IMR-90 (cell line): ENCODE measurements around the gene INPP5B. TPM values are rescaled to one million over a fixed set of nuclear protein-coding genes. Genes with fewer than 3 reads are reported as not detected.

ENCODE experiments used
- ATAC-seq: fragments of 200-7000 bp; cut with Tn5 transposase; 2 replicates; pipeline ENCODE4 v1.9.1; 2020; ENCODE audit warnings: low read depth, mild to moderate bottlenecking, moderate library complexity
- BruUV-seq: library from RNA; stranded (reverse); fragments of 400-500 nt; replicated peaks from 2 replicates; lab custom pipeline; 2021; lab: Mats Ljungman, UMichigan
- CTCF ChIA-PET: fragments of 300-600 bp; formaldehyde crosslinking; extraction: SDS; loops from one replicate; lab custom pipeline; 2021; ENCODE audit warnings: antibody characterized with exemption; lab: Yijun Ruan, JAX
- POLR2A ChIA-PET: fragments of 300-600 bp; sonication (Branson Sonifier 250); formaldehyde crosslinking; loops from one replicate; lab custom pipeline; 2022; ENCODE audit warnings: antibody characterized with exemption; ENCODE audit not compliant: unreplicated experiment; lab: Charles Lee
- DNase-seq: peaks from one replicate; pipeline ENCODE4 v3.0.0; 2013
- H2AFZ ChIP-seq: replicated peaks from 2 replicates; pipeline ENCODE3; 2013; ENCODE audit warnings: low read length, mild to moderate bottlenecking; ENCODE audit not compliant: poor library complexity
- H2AK5ac ChIP-seq: 2 replicates; pipeline ENCODE4 v1.6.1; 2013; ENCODE audit warnings: low read depth, low read length, inconsistent platforms
- H2AK9ac ChIP-seq: replicated peaks from 2 replicates; pipeline ENCODE3; 2013; ENCODE audit warnings: mild to moderate bottlenecking, low read depth, low read length, moderate library complexity; ENCODE audit not compliant: poor library complexity
- H2BK120ac ChIP-seq: 2 replicates; pipeline ENCODE4 v1.6.1; 2013; ENCODE audit warnings: low read depth, low read length, inconsistent platforms
- H2BK15ac ChIP-seq: 3 replicates; pipeline ENCODE4 v1.6.1; 2013; ENCODE audit warnings: low read depth, low read length, inconsistent platforms
- H2BK20ac ChIP-seq: 2 replicates; pipeline ENCODE4 v1.6.1; 2013; ENCODE audit warnings: low read depth, mild to moderate bottlenecking, inconsistent platforms, low read length, moderate library complexity
- H2BK5ac ChIP-seq: 2 replicates; pipeline ENCODE4 v1.6.1; 2013; ENCODE audit warnings: mild to moderate bottlenecking, low read depth, low read length, inconsistent platforms; ENCODE audit not compliant: poor library complexity, severe bottlenecking
- H3K14ac ChIP-seq: replicated peaks from 2 replicates; pipeline ENCODE4 v1.6.1; 2013; ENCODE audit warnings: low read depth, low read length, inconsistent platforms
- H3K18ac ChIP-seq: 2 replicates; pipeline ENCODE4 v1.6.1; 2013; ENCODE audit warnings: low read depth, low read length, control low read depth
- H3K23ac ChIP-seq: 2 replicates; pipeline ENCODE4 v1.6.1; 2013; ENCODE audit warnings: low read depth, low read length, inconsistent platforms
- H3K27ac ChIP-seq: 2 replicates; pipeline ENCODE4 v1.5.1; 2013; ENCODE audit warnings: mild to moderate bottlenecking, control low read depth, low read length; ENCODE audit not compliant: insufficient read depth
- H3K27me3 ChIP-seq: 2 replicates; pipeline ENCODE4 v1.6.1; 2013; ENCODE audit warnings: low read length; ENCODE audit not compliant: control insufficient read depth, insufficient read depth
- H3K36me3 ChIP-seq: 2 replicates; pipeline ENCODE4 v1.6.1; 2013; ENCODE audit warnings: low read length, mixed read lengths; ENCODE audit not compliant: control insufficient read depth, insufficient read depth
- H3K4ac ChIP-seq: 2 replicates; pipeline ENCODE4 v1.6.1; 2013; ENCODE audit warnings: low read depth, low read length, inconsistent platforms
- H3K4me1 ChIP-seq: 2 replicates; pipeline ENCODE4 v1.6.1; 2013; ENCODE audit warnings: low read length, mixed read lengths; ENCODE audit not compliant: control insufficient read depth, insufficient read depth
- H3K4me2 ChIP-seq: 2 replicates; pipeline ENCODE4 v1.6.1; 2013; ENCODE audit warnings: low read depth, mild to moderate bottlenecking, control low read depth, low read length, moderate library complexity
- H3K4me3 ChIP-seq: 2 replicates; pipeline ENCODE4 v1.5.1; 2013; ENCODE audit warnings: low read depth, mild to moderate bottlenecking, control low read depth, low read length, moderate library complexity; ENCODE audit not compliant: insufficient read depth
- H3K56ac ChIP-seq: 2 replicates; pipeline ENCODE4 v1.6.1; 2013; ENCODE audit warnings: low read length, inconsistent platforms; ENCODE audit not compliant: insufficient read depth; ENCODE audit errors: extremely low read depth
- H3K79me1 ChIP-seq, 2 experiments: 2 replicates each; pipeline ENCODE4 v1.6.1; 2013; ENCODE audit warnings: low read length in 2 of 2, inconsistent platforms in 1 of 2, low read depth in 1 of 2
- H3K9ac ChIP-seq: 2 replicates; pipeline ENCODE4 v1.6.1; 2013; ENCODE audit warnings: low read depth, low read length, control low read depth
- H3K9me1 ChIP-seq: 2 replicates; pipeline ENCODE4 v1.6.1; 2013; ENCODE audit warnings: low read length, inconsistent platforms; ENCODE audit not compliant: insufficient read depth
- H3K9me3 ChIP-seq: 2 replicates; pipeline ENCODE4 v1.6.1; 2013; ENCODE audit warnings: low read length; ENCODE audit not compliant: control insufficient read depth, insufficient read depth
- H4K20me1 ChIP-seq: 2 replicates; pipeline ENCODE4 v1.6.1; 2013; ENCODE audit warnings: low read length, inconsistent platforms; ENCODE audit not compliant: insufficient read depth
- H4K5ac ChIP-seq: 2 replicates; pipeline ENCODE4 v1.6.1; 2013; ENCODE audit warnings: mild to moderate bottlenecking, low read depth, low read length, control low read depth
- H4K8ac ChIP-seq, 2 experiments: 2 replicates each; pipeline ENCODE4 v1.6.1; 2013; ENCODE audit warnings: low read depth in 2 of 2, low read length in 2 of 2, control low read depth in 1 of 2, inconsistent platforms in 1 of 2
- H4K91ac ChIP-seq: 2 replicates; pipeline ENCODE4 v1.6.1; 2013; ENCODE audit warnings: low read depth, low read length, inconsistent platforms; ENCODE audit not compliant: insufficient read depth
- CEBPB ChIP-seq: IDR thresholded peaks from 2 replicates; pipeline ENCODE4 v1.6.1; 2012; ENCODE audit warnings: low read depth, low read length, improper control_type of control experiment
- ELK1 ChIP-seq: fragments of 150-350 bp; IDR thresholded peaks from 2 replicates; pipeline ENCODE4 v1.6.1; 2016; ENCODE audit warnings: low read depth, mild to moderate bottlenecking, low read length, moderate library complexity, borderline replicate concordance
- FOS ChIP-seq: fragments of 150-350 bp; IDR thresholded peaks from 2 replicates; pipeline ENCODE4 v1.6.1; 2016; ENCODE audit warnings: low read depth, low read length
- POLR2A ChIP-seq: IDR thresholded peaks from 2 replicates; pipeline ENCODE4 v1.6.1; 2012; ENCODE audit warnings: mild to moderate bottlenecking, low read depth, low read length
- RCOR1 ChIP-seq: IDR thresholded peaks from 2 replicates; pipeline ENCODE4 v1.6.1; 2012; ENCODE audit warnings: mild to moderate bottlenecking, low read length, improper control_type of control experiment; ENCODE audit not compliant: insufficient replicate concordance
- RFX5 ChIP-seq: IDR thresholded peaks from 2 replicates; pipeline ENCODE4 v1.8.0; 2012; ENCODE audit warnings: low read depth, mild to moderate bottlenecking, low read length, moderate library complexity
- SMC3 ChIP-seq: fragments of 150-350 bp; IDR thresholded peaks from 2 replicates; pipeline ENCODE4 v1.6.1; 2016; ENCODE audit warnings: low read depth, mild to moderate bottlenecking, antibody characterized with exemption, low read length, moderate library complexity
- WGBS, 2 experiments: methylation state at CpG; one replicate each; pipeline versions ENCODE4 v1.1.5 to v1.1.7; 2013; ENCODE audit warnings: missing lambda C conversion rate in 2 of 2; ENCODE audit not compliant: insufficient read length in 1 of 2; ENCODE audit errors: extremely low coverage in 2 of 2; 5-methylcytosine and 5-hydroxymethylcytosine counted together
- dilution Hi-C: fragments of 300-500 bp; cut with HindIII; formaldehyde crosslinking; loops from one replicate; pipeline ENCODE4 v1.14.3; 2018; ENCODE audit warnings: low sequenced_read_pairs; ENCODE audit not compliant: unreplicated experiment
- in situ Hi-C: fragments of 300-500 bp; cut with MboI; formaldehyde crosslinking; loops from 3 replicates; pipeline ENCODE4 v1.14.3; 2019; ENCODE audit warnings: low sequenced_read_pairs, inconsistent platforms, mixed read lengths
- intact Hi-C: fragments of 100-400 bp; cut with micrococcal nuclease; formaldehyde crosslinking; loops from 2 replicates; pipeline ENCODE4 v1.10.0; 2022
- polyA plus RNA-seq, 3 experiments: library from polyadenylated mRNA; depleted of rRNA; stranded (reverse); fragments of >200 nt; gene quantifications; 2 replicates each; pipeline ENCODE4 v1.2.3, GENCODE V29; 2012; ENCODE audit warnings: low replicate concordance in 1 of 3
- total RNA-seq: library from RNA; depleted of rRNA; stranded (reverse); fragments of >200 nt; gene quantifications from 2 replicates; pipeline ENCODE4 v1.2.3, GENCODE V29; 2012

Gene INPP5B
- total and polyA plus RNA-seq, 2 of the 4 experiments (the other 2 are of a cell fraction), result 9.4 to 20.4 TPM

GRCh38 chr1:37922767-37923550 lies 23.9 kb downstream of the INPP5B start:
- Histone ChIP-seq H3K9ac (no peak overlapping the region), H3K9me3 (no peaks in the 10 kb centered on the region), H2BK15ac (no peak overlapping the region), H2BK20ac (no peak overlapping the region), H2AK9ac (no peak overlapping the region), H4K20me1 (peaks cover 14% of the 10 kb centered on the region; the same call in 1 of the 2 replicates), H3K14ac (no peak overlapping the region), H3K9me1 (peaks cover 4% of the 10 kb centered on the region), H2AK5ac (no peak overlapping the region), H3K4ac (no peak overlapping the region), H2BK120ac (no peak overlapping the region), H3K27me3 (no peaks in the 10 kb centered on the region), H3K79me1 (peaks cover 26 to 49% of the 10 kb centered on the region in 2 experiments), H2AFZ (no peak overlapping the region), H3K56ac (no peak overlapping the region), H2BK5ac (no peak overlapping the region), H3K4me3 (no peak overlapping the region), H3K4me1 (no peaks in the 10 kb centered on the region), H4K5ac (no peak overlapping the region), H3K23ac (no peak overlapping the region), H4K8ac (no peak overlapping the region), H3K4me2 (no peak overlapping the region), H3K18ac (no peak overlapping the region), H3K36me3 (peaks cover 20% of the 10 kb centered on the region), H3K27ac (no peak overlapping the region), H4K91ac (no peak overlapping the region)
- TF ChIP-seq CEBPB (no peak), RCOR1 (no peak), SMC3 (no peak), POLR2A (no peak), FOS (no peak), ELK1 (no peak), RFX5 (no peak)
- POLR2A ChIA-PET, result no interaction called here
- BruUV-seq, result no TSS peak
- dilution Hi-C loops (no loop called here), intact Hi-C loops (no loop called here), in situ Hi-C loops (no loop called here)
- ATAC-seq (no peak), DNase-seq (no peak)
- WGBS, 2 experiments, result no CpG with 5 or more reads among the region's 4 CpGs
- CTCF ChIA-PET, result no interaction called here
